BLaER1 treated with 17β-estradiol and CSF1 and Interleukin-3, amounts not matched to agents 10 nM and 100 nM (cell line): ENCODE measurements around the gene EHD4.

Experiments used
- H3K27ac ChIP-seq, 11 experiments: shearing (Covaris generic); formaldehyde crosslinking; 2 replicates each; pipeline ENCODE4 v1.8.1; 2022
- H3K27me3 ChIP-seq, 11 experiments: shearing (Covaris generic); formaldehyde crosslinking; 2 replicates each; pipeline ENCODE4 v1.8.1; 2022
- H3K36me3 ChIP-seq, 11 experiments: shearing (Covaris generic); formaldehyde crosslinking; 2 replicates each; pipeline ENCODE4 v1.8.1; 2022
- H3K4me1 ChIP-seq, 10 experiments: shearing (Covaris generic); formaldehyde crosslinking; 2 replicates each; pipeline ENCODE4 v1.8.1; 2022
- H3K4me2 ChIP-seq, 11 experiments: shearing (Covaris generic); formaldehyde crosslinking; 2 replicates each; pipeline ENCODE4 v1.8.1; 2022
- H3K4me3 ChIP-seq, 10 experiments: shearing (Covaris generic); formaldehyde crosslinking; 2 replicates each; pipeline ENCODE4 v1.8.1; 2022
- H3K9ac ChIP-seq, 11 experiments: shearing (Covaris generic); formaldehyde crosslinking; 2 replicates each; pipeline ENCODE4 v1.8.1; 2022
- H3K9me3 ChIP-seq, 11 experiments: shearing (Covaris generic); formaldehyde crosslinking; replicated peaks in 1 of 11; 2 replicates each; pipeline ENCODE4 v1.8.1; 2022
- H4K20me1 ChIP-seq, 11 experiments: shearing (Covaris generic); formaldehyde crosslinking; 2 replicates each; pipeline ENCODE4 v1.8.1; 2022
- Cebpa-rat ChIP-seq, 11 experiments: shearing (Covaris generic); IDR thresholded peaks; 2 replicates each; pipeline ENCODE4 v1.8.1; 2022

Gene EHD4

GRCh38 chr15:42011074-42011473 is 38.7 kb upstream of the EHD4 start:
- H3K4me2 ChIP-seq = no peak overlapping the region; a peak in 1 of 22 replicates
- H3K9me3 ChIP-seq = peaks cover 0 to 12% (median 0%) of the 10 kb centered on the region in 11 experiments; a peak in 1 of 22 replicates
- H4K20me1 ChIP-seq = no peaks in the 10 kb centered on the region
- H3K9ac ChIP-seq = no peak overlapping the region
- peaks cover 0 to 22% (median 0%) of the 10 kb centered on the region in 10 experiments; a peak in 8 of 20 replicates for H3K4me1 ChIP-seq
- no peaks in the 10 kb centered on the region for H3K36me3 ChIP-seq
- TF ChIP-seq Cebpa-rat (IDR thresholded peaks at IDR 0.05) = no peak
- no peak overlapping the region for H3K4me3 ChIP-seq
- H3K27me3 ChIP-seq = no peaks in the 10 kb centered on the region
- H3K27ac ChIP-seq = no peak overlapping the region

- H4K20me1 ChIP-seq = no peaks in the 10 kb centered on the region
- no peak overlapping the region for H3K4me3 ChIP-seq
- no peak for TF ChIP-seq Cebpa-rat (IDR thresholded peaks at IDR 0.05)
- H3K4me1 ChIP-seq = peaks cover 0 to 22% (median 1%) of the 10 kb centered on the region in 10 experiments; a peak in 8 of 20 replicates
- no peak overlapping the region for H3K27ac ChIP-seq
- no peak overlapping the region for H3K9ac ChIP-seq
- no peaks in the 10 kb centered on the region for H3K27me3 ChIP-seq
- no peaks in the 10 kb centered on the region for H3K36me3 ChIP-seq
- H3K9me3 ChIP-seq = peaks cover 0 to 12% (median 0%) of the 10 kb centered on the region in 11 experiments; a peak in 1 of 22 replicates
- no peak overlapping the region for H3K4me2 ChIP-seq
Observed at GRCh38 chr15:42010434-42010833, 38.1 kb upstream of the EHD4 start.

- Histone ChIP-seq H3K27me3 (no peaks in the 10 kb centered on the region), H4K20me1 (no peaks in the 10 kb centered on the region), H3K27ac (no peak overlapping the region), H3K36me3 (no peaks in the 10 kb centered on the region), H3K4me2 (no peak overlapping the region), H3K4me1 (peaks cover 0 to 22% (median 3%) of the 10 kb centered on the region in 10 experiments; a peak in 8 of 20 replicates), H3K9me3 (peaks cover 0 to 12% (median 0%) of the 10 kb centered on the region in 11 experiments; a peak in 1 of 22 replicates), H3K4me3 (no peak overlapping the region), H3K9ac (no peak overlapping the region)
- no peak for TF ChIP-seq Cebpa-rat (IDR thresholded peaks at IDR 0.05)
Observed at GRCh38 chr15:42009474-42009873, 37.1 kb upstream of the EHD4 start.

- Histone ChIP-seq H3K4me3 (no peak overlapping the region), H3K36me3 (no peaks in the 10 kb centered on the region), H3K9me3 (peaks cover 0 to 12% (median 0%) of the 10 kb centered on the region in 11 experiments; a peak in 1 of 22 replicates), H3K9ac (no peak overlapping the region), H3K4me1 (peaks cover 0 to 22% (median 3%) of the 10 kb centered on the region in 10 experiments; a peak in 8 of 20 replicates), H3K4me2 (no peak overlapping the region), H4K20me1 (no peaks in the 10 kb centered on the region), H3K27ac (no peak overlapping the region), H3K27me3 (no peaks in the 10 kb centered on the region)
- no peak for TF ChIP-seq Cebpa-rat (IDR thresholded peaks at IDR 0.05)
Observed at GRCh38 chr15:42009022-42009421, 36.7 kb upstream of the EHD4 start.

- Histone ChIP-seq H3K9ac (no peak overlapping the region), H4K20me1 (no peaks in the 10 kb centered on the region), H3K9me3 (peaks cover 0 to 12% (median 0%) of the 10 kb centered on the region in 11 experiments; a peak in 1 of 22 replicates), H3K27me3 (no peaks in the 10 kb centered on the region), H3K4me3 (no peak overlapping the region), H3K36me3 (no peaks in the 10 kb centered on the region), H3K4me1 (peaks cover 0 to 22% (median 2%) of the 10 kb centered on the region in 10 experiments; a peak in 8 of 20 replicates), H3K4me2 (peak overlapping the region in 2 of 11 experiments; percentile 54 to 66; a peak in 4 of 22 replicates), H3K27ac (no peak overlapping the region)
- no peak for TF ChIP-seq Cebpa-rat (IDR thresholded peaks at IDR 0.05)
Observed at GRCh38 chr15:42007386-42007785, 35.0 kb upstream of the EHD4 start.

GRCh38 chr15:42002333-42002732 is 30.0 kb upstream of the EHD4 start:
- no peaks in the 10 kb centered on the region for H3K36me3 ChIP-seq
- no peak for TF ChIP-seq Cebpa-rat (IDR thresholded peaks at IDR 0.05)
- H3K27ac ChIP-seq = no peak overlapping the region
- no peaks in the 10 kb centered on the region for H3K27me3 ChIP-seq
- no peak overlapping the region for H3K9ac ChIP-seq
- no peak overlapping the region for H3K4me3 ChIP-seq
- H4K20me1 ChIP-seq = no peaks in the 10 kb centered on the region; a peak in 1 of 22 replicates
- H3K9me3 ChIP-seq = peaks cover 0 to 9% (median 0%) of the 10 kb centered on the region in 11 experiments; a peak in 1 of 22 replicates
- peaks cover 1 to 17% (median 7%) of the 10 kb centered on the region in 10 experiments; a peak in 14 of 20 replicates for H3K4me1 ChIP-seq
- no peak overlapping the region for H3K4me2 ChIP-seq

GRCh38 chr15:42001236-42001635 is 28.9 kb upstream of the EHD4 start:
- peaks cover 0 to 17% (median 7%) of the 10 kb centered on the region in 10 experiments; a peak in 11 of 20 replicates for H3K4me1 ChIP-seq
- H3K9me3 ChIP-seq = no peaks in the 10 kb centered on the region
- H3K9ac ChIP-seq = no peak overlapping the region
- H3K4me3 ChIP-seq = no peak overlapping the region
- TF ChIP-seq Cebpa-rat (IDR thresholded peaks at IDR 0.05) = no peak
- H4K20me1 ChIP-seq = no peaks in the 10 kb centered on the region; a peak in 1 of 22 replicates
- H3K36me3 ChIP-seq = no peaks in the 10 kb centered on the region
- no peak overlapping the region for H3K27ac ChIP-seq
- H3K27me3 ChIP-seq = no peaks in the 10 kb centered on the region
- no peak overlapping the region for H3K4me2 ChIP-seq

GRCh38 chr15:41999290-42000285 is 27.2 kb upstream of the EHD4 start:
- TF ChIP-seq Cebpa-rat (IDR thresholded peaks at IDR 0.05) = no peak
- peaks cover 0 to 10% (median 7%) of the 10 kb centered on the region in 10 experiments; a peak in 11 of 20 replicates for H3K4me1 ChIP-seq
- H3K27me3 ChIP-seq = no peaks in the 10 kb centered on the region
- no peaks in the 10 kb centered on the region for H3K36me3 ChIP-seq
- peak overlapping the region in 8 of 11 experiments; percentile 3 to 41 (median 34); a peak in 8 of 22 replicates for H3K4me2 ChIP-seq
- no peaks in the 10 kb centered on the region for H3K9me3 ChIP-seq
- no peak overlapping the region for H3K4me3 ChIP-seq
- no peak overlapping the region for H3K27ac ChIP-seq
- no peak overlapping the region for H3K9ac ChIP-seq
- H4K20me1 ChIP-seq = no peaks in the 10 kb centered on the region; a peak in 1 of 22 replicates

- no peak for TF ChIP-seq Cebpa-rat (IDR thresholded peaks at IDR 0.05)
- Histone ChIP-seq H3K36me3 (no peaks in the 10 kb centered on the region), H4K20me1 (no peaks in the 10 kb centered on the region; a peak in 1 of 22 replicates), H3K4me1 (peaks cover 0 to 10% (median 7%) of the 10 kb centered on the region in 10 experiments; a peak in 11 of 20 replicates), H3K27ac (no peak overlapping the region), H3K9me3 (no peaks in the 10 kb centered on the region), H3K4me3 (no peak overlapping the region), H3K4me2 (no peak overlapping the region), H3K27me3 (no peaks in the 10 kb centered on the region), H3K9ac (no peak overlapping the region)
Observed at GRCh38 chr15:41997845-41998244, 25.5 kb upstream of the EHD4 start.
